NB4 (cell line): Measurements from ENCODE around the gene ACAD11.

ENCODE experiments used
- CTCF ChIP-seq: IDR thresholded peaks from one replicate; pipeline ENCODE4 v1.5.1; 2012; ENCODE audit warnings: low read depth, low read length
- POLR2A ChIP-seq: IDR thresholded peaks from 2 replicates; pipeline ENCODE4 v1.6.1; 2011; ENCODE audit warnings: mild to moderate bottlenecking; ENCODE audit not compliant: insufficient read length; ENCODE audit errors: extremely low read depth
- TF ChIP-seq, protein P1 (sequence below): IDR thresholded peaks from 2 replicates; pipeline ENCODE4 v1.6.1; 2011; ENCODE audit warnings: low read depth, low read length

DNA sequence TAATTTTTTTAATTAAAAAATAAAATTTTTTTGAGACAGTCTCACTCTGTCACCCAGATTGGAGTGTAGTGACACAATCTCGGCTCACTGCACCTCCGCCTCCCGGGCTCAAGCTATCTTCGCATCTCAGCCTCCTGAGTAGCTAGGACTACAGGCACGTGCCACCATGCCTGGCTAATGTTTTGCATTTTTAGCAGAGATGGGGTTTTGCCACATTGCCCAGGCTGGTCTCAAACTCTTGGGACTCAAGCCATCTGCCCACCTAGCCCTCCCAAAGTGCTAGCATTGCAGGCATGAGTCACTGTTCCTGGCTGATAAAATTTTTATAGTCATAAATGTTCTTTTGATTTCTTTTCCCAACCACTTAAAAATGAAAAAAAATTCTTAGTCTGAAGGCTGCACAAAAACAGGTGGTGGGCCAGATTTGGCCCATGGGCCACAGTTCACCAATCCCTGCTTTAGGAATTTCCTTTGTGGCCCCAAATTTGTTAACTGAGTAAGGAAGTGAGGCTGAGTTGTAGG, 9.7 kb upstream of the ACAD11 start:
- TF ChIP-seq, protein P1, sequence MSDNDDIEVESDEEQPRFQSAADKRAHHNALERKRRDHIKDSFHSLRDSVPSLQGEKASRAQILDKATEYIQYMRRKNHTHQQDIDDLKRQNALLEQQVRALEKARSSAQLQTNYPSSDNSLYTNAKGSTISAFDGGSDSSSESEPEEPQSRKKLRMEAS, result no peak
- TF ChIP-seq CTCF (no peak), POLR2A (no peak)
